RPMI7951 (cell line): ENCODE measurements around the gene FANK1. TPM values are rescaled to one million over a fixed set of nuclear protein-coding genes. Genes with fewer than 3 reads are reported as not detected.
"Not testable (repeated sequence)": the region's sequence is repeated elsewhere in the genome, so short reads cannot be mapped to it uniquely, and the experiment has no call there.

ENCODE experiments used
- DNase-seq: peaks from one replicate; pipeline ENCODE4 v3.0.0-alpha.2; 2012; ENCODE audit warnings: low read depth
- total RNA-seq: library from RNA; depleted of rRNA; stranded (reverse); fragments of >200 nt; shearing (Covaris generic); gene quantifications from 2 replicates; pipeline ENCODE4 v1.2.3, GENCODE V29; 2014

The FANK1 gene
- total RNA-seq, 1 experiment from 2014 or later: 1.3 TPM

DNA sequence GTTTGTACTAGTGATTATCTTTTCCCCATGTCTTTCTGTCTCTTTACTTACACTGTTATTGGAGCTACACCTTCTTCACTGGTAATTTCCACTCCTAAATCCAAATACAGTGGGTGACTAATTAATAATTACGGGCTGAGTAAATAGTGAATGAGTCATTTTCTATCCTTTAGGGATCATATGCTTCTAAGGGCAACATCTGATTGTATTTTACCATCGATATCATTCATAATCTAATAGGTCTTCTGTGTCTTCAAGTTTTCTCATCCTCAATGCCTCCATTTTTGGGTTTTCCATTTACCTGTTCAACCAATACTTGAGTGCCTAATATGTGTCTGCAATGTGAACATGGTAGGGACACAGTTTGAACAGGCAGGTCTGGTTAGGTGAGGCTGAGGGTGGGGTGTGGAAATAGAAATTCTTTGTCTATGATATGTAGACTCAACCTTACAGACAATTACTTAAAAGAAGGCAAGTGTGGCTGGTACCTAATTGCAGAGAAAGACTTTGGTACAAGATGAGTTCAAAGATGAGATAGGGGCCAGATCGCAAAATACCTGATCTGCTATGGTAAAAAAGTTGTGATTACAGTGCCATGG is 9.4 kb upstream of the FANK1 start:
- no peak for DNase-seq

GRCh38 chr10:125889441-125889840 is 6.9 kb upstream of the FANK1 start:
- not testable (repeated sequence) for DNase-seq

DNA sequence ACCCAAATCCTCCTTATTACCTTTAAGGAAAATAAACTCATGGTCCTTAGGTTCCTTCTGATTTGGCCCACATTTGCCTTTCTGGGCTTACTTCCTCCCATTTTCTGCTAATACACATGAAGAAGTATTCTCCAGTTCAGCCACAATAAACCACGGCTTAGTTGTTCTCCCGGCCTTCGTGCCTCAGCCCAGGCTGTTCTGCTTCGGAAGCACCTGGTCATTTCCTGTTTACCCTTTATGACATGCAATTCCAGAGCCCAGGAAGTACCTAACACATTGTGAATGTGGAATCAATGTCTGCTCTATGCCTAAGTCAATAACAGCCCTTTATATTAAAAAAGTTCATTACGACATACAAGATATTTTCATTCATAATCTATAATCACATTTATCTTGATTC is 4.0 kb upstream of the FANK1 start:
- DNase-seq: not testable (repeated sequence)

GRCh38 chr10:125894176-125894575 is 2.2 kb upstream of the FANK1 start:
- not testable (repeated sequence) for DNase-seq

DNA sequence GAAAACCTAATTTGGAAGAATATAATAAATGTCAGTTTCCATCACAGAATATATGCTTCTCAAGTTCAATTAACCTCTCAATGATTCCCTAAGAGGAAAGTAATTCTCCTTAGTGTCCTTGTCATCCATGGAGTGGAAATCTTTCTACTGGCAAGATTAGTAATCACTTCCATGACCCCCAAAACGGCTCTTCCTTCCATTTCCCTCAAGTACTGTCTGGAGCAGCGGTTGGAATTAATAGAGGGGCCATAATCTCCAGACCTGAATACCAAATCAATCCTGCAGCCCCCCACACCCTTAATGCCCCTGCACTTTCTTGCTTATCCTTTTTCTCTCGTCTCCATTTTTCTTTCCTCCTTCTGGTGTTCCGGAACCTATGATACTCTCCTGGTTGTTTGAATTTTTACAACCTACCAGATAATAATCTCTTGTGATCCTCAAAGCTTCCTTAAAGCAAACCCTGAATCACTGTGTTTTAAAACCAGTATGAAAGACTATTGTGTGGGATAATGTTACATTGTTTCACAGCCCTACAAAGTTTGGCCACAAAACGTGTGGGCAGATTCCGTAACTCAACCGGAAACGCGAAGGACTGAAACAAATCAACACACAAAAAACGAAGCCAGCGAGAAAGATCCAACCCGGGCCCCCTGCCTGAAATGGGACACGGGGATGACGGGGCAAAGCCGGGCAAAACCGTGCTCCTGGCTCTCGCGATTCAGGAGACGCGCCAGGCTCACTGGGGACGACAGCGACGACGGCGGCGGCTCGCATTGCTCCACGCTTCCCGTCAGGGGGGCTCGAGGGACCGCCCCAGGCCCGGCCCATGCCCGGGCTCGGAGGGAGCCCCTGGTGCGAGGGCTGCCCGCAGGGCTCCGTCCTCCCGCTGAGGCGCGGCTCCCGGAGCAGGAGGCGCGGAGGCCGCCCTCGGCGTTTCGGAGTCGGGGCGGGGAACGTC is 955 bp upstream of the FANK1 start:
- peak; percentile 75 for DNase-seq

- DNase-seq: not testable (repeated sequence)
These were observed 953 bp downstream of the FANK1 start for GRCh38 chr10:125897317-125897716.

GRCh38 chr10:125900963-125901362 is 4.6 kb downstream of the FANK1 start:
- peak; percentile 37 for DNase-seq

DNA sequence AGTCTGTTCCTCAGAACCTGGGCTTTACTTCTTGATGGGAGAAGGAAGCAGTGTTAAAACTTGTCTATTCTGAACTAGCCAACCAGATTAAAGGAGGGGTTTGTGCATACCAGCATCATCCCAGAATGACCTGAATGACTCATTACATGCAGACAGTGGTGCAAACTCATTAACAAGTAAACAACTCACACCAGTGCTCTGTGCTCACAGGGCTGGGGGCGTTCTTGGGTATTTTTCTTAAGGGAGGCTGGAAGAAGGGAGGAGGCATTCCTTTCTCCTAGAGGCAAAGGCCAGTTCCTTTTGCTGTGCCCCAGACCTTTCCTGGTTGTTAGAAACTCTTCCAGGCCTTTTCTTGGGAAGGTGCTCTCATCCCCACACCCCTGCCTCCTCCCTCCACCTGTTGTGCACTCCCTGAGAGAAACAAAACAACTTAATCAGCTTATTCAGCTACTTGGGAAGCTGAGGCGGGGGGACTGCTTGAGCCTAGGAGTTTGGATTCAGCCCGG is 6.8 kb downstream of the FANK1 start:
- DNase-seq: not testable (repeated sequence)

DNA sequence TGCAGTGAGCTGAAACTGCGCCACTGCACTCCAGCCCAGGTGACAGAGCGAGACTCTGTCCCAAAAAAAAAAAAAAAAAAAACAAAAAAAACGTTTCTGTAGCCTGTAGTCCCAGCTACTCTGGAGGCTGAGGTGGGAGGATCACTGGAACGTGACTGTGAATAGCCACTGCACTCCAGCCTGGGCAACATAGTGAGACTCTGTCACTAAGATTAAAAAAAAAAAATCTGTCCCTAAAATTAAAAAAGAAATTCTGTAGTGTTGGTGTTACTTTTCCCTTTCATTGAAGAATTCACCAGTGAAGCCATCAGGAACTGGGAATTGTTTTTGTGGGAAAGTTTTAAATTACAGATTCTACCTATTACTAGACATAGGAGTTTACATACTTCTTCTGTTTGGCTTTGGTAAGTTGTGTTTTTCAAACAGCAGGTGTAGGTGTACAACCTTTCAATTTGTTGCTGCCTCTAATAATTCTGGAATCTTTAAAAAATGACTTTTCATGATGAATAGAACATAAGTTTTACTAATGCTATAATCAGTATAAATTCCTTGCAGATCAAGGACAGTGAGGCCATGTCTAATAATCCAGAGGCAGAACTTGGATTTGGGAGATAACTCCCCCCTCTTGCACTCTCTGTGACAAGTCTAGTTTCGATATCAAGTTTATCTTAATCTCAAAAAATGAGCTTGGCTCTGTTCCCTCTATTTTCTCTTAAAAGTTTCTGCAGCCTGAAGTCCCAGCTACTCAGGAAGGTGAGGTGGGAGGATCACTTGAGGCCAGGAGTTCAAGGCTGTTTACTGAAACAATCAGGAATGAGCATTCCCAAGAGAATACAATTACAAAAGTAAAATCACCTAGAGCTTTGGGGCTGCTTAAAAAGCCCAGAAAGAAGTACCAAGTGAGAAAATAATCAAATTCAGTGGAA is 9.0 kb downstream of the FANK1 start:
- not testable (repeated sequence) for DNase-seq

DNA sequence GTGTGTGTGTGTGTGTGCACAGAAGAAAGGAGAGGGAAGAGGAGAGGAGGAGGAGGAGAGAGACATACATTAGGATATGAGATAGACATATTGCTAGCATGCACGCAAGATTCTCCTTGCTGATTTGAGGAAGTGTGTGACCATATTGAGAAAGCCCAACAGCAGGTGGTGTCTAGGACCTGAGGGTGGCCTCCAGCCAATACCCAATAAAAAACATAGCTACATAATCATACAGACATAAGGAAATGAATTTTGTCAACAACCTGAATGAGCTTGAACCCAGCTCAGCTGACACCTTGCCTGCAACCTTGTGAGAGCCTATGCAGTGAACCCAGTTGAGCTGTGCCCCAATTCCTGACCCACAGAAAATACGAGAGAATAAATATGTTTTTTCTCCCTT is 11.2 kb downstream of the FANK1 start:
- not testable (repeated sequence) for DNase-seq

DNA sequence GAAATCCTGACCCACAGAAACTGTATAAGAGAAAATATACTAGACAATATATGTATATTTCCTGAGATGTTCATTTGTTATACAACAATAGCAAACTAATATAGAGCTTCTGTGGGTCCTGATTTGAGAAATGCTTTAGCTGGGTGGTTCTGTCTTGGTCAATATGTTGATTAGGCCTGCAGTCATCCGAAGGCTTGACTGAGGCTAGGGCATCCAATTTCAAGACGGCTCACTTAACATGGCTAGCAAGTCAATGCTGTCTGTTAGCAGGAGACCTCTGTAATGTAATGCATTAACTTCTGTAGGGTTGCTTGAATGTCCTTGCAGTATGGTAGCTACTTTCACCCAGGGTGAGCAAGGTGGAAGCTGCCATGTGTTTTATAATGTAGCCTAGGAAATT is 12.4 kb downstream of the FANK1 start:
- not testable (repeated sequence) for DNase-seq

GRCh38 chr10:125909491-125909890 is 13.1 kb downstream of the FANK1 start:
- not testable (repeated sequence) for DNase-seq

- DNase-seq: no peak
These were observed 14.8 kb downstream of the FANK1 start for GRCh38 chr10:125911145-125911544.

DNA sequence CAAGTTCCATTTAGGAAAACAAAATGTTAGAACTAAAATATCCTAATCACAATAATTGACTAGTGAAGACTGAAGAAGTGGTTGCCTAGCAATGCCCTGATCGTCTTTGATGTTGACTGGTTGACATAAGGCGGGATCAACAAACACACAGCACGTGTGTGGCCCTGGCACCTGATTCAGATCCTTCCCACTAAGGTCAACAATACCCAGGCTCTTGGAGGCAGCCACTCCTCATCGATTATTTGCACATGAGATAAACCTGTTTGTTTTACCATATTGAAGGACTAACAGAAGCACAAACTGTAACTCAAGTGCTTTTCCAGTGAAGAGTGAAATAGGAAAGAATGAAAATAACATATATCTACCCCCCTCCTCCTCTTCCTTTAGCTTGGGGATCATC is 15.6 kb downstream of the FANK1 start:
- no peak for DNase-seq

DNA sequence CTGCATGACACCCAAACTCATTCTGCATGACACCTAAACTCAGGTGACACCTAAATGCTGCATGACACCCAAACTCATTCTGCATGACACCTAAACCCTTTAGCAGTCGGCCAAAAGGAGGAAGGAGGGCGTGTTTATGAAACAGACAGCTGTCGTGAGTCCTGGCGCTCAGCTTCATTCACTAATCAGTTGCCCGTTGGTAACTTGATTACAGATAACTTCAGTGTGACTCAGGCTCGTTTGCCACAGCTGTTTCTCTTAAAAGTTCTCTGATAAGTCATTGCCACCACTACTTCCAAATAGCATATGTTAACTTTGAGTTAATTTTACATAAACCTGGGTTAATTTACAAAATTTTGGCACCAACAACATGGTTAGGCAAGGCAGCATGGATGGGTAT is 16.9 kb downstream of the FANK1 start:
- DNase-seq: peak; percentile 28

GRCh38 chr10:125916977-125917376 is 20.6 kb downstream of the FANK1 start:
- no peak for DNase-seq

DNA sequence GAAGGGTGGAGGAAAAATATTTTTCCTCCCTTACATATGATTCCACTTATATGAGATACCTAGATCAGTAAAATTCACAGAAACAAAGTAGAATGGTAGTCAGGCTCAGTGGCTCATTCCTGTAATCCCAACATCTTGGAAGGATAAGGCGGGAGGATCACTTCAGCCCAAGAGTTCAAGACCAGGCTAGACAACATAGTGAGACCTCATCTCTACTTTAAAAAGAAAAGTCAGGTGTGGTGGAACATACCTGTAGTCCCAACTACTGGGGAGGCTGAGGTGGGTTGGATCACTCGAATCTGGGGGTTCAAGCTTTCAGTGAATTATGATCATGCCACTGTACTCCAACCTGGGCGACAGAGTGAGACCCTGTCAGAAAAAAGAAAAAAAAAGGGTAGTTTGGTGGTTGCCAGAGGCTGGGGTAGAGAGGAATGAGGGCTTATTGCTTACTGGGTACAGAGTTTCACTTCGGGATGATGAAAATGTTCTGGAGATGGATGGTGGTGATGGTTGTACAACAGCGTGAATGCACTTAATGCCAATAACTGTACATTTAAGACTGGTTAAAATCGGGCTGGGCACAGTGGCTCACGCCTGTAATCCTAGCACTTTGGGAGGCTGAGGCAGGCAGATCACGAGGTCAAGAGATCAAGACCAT is 21.5 kb downstream of the FANK1 start:
- not testable (repeated sequence) for DNase-seq

- not testable (repeated sequence) for DNase-seq
These were observed 25.4 kb downstream of the FANK1 start for GRCh38 chr10:125921643-125922306.

DNA sequence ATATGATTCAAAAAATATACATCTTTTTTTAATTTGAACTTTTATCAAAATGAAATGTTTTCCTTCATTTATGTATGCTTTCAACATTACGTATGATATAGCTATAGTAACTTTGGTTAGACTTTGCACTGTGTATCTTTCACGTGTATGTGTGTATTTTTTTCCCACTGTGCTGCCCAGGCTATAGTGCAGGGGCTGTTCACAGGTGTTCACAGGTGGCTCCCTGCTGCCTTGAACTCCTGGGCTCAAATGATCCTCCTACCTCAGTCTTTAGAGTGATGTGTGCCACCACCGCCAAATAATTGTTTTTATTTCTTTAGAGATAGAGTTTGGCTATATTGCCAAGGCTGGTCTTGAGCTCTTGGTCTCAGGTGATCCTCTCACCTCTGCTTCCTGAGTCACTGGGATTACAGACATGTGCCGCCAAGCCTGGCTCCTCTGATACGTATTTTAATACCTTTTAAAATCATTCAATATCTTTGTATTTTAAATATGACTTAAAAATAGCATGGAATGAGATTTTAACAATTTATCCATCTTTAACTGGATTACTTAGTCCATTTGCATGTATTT is 29.0 kb downstream of the FANK1 start:
- DNase-seq: no peak

DNA sequence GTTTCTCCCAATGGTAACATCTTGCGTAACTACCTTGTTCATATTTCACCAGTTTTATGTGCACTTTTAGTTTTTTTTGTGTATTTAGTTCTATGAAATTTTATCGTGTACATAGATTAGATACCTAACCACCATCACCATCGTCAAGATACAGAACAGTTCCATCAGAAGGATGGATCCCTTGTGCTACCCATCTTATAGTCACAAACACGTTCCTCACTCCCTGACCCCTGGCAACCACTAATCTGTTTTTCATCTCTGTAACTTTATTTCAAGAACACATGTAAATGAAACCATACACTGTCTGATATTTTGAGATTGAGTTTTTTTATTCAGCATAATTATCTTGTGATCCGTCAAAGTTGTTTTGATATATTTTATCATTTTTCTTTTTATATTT is 29.9 kb downstream of the FANK1 start:
- DNase-seq: no peak
